Stimulated activated CD8-positive, alpha-beta memory T cell treated with anti-CD3 and anti-CD28 coated beads, Interleukin-2, amount 100 ng/mL, for 1 hour (primary cell): ENCODE results near the gene EFEMP1.

Source experiments
- DNase-seq, 2 donors: peaks; one replicate each; pipeline ENCODE4 v3.0.0-alpha.2; 2020; ENCODE audit warnings: low read depth in 2 of 2

Gene EFEMP1

DNA sequence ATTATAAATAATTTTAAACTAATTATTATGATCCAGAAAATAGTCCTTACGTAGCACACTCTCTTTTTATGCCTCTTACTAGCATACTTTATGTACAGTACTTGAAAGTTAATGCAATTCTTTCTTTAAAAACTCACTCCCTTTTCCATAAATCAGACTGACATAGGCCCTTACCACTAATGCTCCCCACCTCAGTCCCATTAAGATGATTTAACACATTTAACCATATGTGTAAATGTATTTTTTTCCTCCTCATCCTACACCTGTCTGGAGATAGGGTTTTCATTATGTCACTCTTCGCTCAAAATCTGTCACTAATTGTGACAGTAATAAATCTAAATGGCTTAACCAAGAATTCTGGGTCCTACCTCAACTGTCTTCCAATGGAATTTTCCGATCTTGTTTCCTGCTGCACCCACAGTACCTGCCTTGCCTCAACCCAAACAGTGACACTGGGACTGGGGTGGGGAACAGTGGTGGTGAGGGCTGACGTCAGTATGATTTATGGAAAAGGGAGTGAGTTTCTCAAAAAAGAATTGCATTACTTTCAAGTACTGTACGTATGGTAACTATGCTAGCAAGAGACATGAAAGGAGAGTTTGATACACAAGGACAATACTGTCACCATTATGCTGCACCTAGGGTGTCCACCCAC is 25.1 kb downstream of the EFEMP1 start:
- no peak for DNase-seq

GRCh38 chr2:55896633-55897032 is 26.9 kb downstream of the EFEMP1 start:
- DNase-seq, result no peak

- no peak for DNase-seq
Observed at GRCh38 chr2:55894720-55895119, 28.9 kb downstream of the EFEMP1 start.

- no peak for DNase-seq
Observed at GRCh38 chr2:55891671-55892094, 31.9 kb downstream of the EFEMP1 start.

- no peak for DNase-seq
Observed at GRCh38 chr2:55888936-55889335, 34.6 kb downstream of the EFEMP1 start.

DNA sequence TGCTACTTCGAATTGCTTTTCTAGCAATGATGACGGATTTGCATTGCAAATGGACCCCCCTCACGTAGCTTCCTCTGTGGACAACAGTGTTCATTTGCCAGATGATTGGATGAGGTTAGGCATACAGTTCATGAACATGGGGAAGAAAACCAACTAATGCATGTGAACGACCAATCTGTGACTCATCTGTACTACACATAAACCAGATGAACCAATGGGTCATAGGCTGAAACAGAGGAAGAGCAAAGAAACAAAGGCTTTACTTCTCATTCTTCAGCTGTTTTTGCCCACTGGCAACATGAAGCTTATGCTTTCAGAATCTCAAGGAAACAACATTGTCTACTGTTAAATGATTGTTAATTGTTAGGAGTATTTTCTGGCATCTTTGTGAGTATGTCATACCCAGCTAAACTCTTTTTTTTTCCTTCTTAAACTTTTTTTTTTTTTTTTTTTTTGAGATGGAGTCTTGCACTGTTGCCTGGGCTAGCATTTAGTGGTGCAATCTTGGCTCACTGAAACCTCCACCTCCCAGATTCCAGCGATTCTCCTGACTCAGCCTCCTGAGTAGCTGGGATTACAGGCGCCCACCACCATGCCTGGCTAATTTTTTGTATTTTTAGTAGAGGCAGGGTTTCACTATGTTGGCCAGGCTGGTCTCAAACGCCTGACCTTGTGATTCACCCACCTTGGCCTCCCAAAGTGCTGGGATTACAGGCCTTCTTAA is 35.5 kb downstream of the EFEMP1 start:
- DNase-seq, result no peak

DNA sequence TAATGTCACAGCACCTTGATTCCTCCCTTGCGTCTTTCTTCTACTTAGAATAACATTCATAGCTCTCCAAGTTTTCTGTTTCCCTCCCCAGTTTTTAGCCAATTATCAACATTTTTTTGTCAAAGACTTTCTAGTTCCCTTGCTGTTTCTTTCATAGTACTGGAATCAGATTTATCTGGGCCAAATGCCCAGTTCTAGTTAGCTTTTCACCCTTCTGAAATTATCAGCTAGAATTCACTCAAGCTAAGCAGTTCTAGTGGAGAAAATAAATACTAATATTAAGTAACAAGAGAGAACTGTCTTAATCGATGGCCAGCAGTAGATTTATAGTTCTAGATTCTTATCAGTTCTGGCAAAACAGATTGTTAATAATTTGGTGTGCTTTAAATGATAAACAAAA is 36.2 kb downstream of the EFEMP1 start:
- DNase-seq, result no peak

- DNase-seq, result no peak
Observed at GRCh38 chr2:55885944-55886281, 37.7 kb downstream of the EFEMP1 start.

DNA sequence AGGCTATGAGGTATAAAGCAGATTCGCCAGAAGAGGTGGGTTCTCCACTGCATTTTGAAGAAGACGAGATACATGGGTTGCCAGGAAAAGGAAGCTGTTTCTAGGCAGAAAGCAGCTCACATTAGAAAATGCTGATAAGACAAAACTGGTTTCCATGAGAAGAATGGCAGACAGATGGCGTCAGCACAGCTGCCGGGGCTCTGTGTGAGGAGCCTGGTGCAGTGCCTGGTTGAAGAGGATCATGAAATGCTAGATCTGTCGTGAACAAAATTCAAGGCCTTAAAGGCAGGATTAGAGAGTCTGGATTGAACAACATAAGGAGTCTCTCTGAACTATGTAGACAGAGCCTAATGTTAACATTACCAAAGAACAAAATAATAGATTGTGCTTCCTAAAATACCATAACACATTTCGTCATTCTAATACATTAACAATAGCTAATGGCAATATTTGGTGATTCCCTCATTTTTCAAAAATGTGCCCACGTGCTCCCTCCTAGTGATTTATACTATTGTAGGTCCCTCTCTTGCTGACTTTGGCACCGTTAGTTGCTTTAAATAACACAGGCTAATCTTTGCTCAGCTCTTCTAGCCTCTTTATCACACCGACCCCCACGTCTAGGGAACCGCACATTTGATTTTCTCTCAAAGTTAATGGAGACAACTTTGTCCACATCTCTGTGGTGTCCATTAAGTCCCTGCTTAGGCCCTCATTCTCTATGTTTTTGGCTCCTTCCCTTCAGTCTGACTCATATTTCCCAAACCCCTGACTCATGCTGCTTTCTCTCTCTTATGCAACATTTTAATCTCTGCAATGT is 38.2 kb downstream of the EFEMP1 start:
- no peak for DNase-seq

DNA sequence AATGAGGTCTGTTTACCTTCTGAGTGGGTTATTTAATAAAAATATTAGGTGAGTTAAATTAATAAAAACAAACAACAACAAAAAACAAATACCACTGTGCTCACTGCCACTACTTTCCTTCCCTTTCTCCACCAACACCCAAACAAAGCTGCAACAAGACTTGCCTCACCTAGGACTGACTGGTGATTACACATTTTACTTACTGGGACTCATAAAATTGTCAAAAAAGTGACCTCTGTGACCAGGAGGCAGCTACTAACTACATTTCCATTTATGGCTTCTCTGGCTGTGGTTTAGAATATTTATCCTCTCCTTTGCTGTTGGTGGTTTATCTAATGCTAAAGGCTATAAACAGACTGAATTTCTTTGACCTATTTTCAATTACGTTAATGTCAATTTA is 39.8 kb downstream of the EFEMP1 start:
- no peak for DNase-seq

GRCh38 chr2:55883357-55883756 is 40.2 kb downstream of the EFEMP1 start:
- no peak for DNase-seq

DNA sequence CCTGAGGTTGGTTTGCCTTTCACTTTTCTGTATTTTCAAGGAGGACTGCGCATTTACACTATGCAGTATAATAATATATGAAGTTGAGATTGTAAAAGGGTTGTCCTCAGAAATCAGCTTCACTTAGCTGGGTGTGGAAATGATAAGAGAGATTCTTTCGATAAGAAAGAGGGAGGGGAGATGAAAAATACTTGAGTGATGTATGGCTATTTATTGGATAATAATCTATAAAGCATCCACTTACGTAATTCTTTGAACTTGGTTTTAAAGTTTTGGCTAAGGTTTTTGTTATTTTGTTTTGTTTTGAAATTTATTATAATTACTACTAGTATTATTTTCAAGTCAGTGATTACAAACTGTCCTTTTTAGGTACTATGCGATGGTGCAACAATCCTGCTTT is 40.6 kb downstream of the EFEMP1 start:
- DNase-seq, result no peak

DNA sequence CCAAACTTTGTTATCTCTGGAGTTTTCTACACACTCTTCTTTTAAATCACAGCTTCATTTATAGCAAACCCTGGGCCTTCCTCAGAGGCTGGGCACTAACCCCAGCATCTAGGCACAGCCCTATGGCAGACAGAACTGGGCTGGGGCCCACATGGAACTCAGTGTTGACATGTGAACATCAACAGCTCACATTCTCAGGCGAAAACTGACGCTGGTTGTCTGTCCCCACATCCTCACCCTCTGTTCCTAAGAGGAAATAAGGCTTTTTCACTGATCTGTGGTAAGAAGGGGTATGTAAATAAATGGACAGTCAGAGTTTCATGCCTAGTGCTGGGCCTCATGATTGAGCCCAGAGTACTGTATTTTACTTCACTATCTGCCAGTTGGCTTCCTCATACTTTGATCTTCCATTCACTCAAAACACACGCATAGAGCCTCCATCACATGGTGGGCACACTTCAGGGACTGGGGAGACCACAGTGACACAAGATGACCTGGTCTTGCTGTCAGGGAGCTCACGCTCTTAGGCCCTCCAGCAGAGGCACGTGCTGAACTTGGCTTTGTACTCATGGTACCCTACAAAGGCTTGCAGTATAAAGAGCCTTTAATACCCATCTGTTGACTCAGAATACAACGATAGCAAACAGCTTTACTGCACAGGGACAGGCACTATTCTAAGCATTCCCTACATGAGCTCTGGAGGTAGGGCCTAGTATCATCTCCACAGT is 43.0 kb downstream of the EFEMP1 start:
- no peak for DNase-seq

DNA sequence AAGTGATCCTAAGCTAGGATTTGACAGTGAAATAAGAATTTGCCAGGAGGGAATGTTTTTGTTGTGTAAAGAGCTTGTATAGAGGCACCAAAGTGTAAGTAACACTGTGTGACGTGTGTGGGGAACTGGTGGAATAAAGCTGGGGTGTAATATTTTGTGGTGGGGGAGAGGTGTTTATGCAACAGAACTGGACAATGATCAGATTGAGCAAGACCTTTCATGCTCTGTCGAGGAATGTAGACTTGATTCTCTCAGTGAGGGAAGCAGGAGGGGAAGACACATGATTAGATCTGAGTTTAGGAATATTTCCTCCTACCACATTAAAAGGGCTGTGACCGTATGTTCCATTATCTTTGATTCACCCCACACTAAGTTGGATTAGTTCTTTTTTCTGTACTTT is 43.6 kb downstream of the EFEMP1 start:
- no peak for DNase-seq

DNA sequence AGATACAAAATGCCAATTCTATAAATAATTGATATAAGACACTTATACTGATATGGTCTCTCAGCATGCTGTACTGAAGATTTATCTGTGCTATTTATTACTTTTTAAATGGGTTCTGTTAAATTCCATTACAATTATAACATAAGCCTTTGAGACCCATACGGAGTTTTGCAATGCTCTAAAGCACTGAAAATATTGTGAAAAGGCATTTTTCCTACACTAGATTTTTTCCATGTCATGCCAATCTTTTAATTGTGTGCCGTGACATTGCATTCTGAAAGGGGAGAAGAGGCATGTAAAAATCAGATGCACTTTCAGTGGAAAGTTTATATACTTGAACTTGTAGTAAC is 46.5 kb downstream of the EFEMP1 start:
- DNase-seq, result no peak

DNA sequence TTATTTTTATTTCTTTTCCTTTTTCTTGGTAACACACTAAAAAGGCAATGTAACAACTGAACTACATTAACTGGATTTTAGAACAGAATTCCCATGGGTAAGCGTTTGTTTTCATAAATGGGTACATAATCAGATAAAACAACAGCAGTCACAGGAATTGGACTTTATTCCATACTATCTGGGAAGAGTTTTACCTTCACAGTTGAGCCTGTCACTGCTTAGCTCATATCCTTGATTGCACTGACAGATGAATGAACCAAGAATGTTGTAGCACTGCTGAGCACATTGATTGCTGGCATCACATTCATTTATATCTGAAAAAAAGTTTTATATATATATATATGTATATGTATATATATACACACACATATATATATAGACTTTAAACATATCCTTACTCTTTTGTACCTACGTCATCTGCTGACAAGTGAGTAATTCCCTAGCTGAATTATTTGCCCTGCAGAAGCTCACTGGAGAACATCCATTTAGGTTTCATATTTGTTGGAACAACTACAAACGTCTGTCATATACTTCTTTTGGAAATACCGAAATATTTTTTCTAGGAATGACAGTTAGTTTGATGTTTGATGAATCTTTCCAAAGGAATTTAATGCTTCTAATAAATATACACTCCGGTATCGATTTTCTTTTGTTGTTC is 47.0 kb downstream of the EFEMP1 start:
- DNase-seq, result no peak

GRCh38 chr2:55875434-55876135 is 48.0 kb downstream of the EFEMP1 start:
- no peak for DNase-seq

DNA sequence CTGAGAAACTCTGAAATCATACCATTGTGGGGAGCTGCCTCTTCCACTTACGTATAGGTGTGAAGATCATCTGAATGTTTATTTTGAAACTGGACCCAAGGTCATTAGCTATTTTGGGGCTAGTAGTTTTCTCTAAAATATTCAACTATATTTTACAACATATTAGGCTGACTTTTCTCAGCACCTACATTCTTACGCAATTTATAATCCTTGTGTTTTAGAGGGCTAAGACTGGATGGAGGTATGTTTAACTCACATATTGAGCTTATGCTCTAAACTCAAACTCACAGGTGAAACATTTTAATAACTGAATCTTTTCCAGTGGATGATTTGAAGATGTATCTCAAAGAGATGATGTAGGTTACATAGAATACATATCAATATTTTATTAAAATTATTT is 49.2 kb downstream of the EFEMP1 start:
- DNase-seq, result no peak

- no peak for DNase-seq
Observed at GRCh38 chr2:55871637-55872036, 51.9 kb downstream of the EFEMP1 start.

DNA sequence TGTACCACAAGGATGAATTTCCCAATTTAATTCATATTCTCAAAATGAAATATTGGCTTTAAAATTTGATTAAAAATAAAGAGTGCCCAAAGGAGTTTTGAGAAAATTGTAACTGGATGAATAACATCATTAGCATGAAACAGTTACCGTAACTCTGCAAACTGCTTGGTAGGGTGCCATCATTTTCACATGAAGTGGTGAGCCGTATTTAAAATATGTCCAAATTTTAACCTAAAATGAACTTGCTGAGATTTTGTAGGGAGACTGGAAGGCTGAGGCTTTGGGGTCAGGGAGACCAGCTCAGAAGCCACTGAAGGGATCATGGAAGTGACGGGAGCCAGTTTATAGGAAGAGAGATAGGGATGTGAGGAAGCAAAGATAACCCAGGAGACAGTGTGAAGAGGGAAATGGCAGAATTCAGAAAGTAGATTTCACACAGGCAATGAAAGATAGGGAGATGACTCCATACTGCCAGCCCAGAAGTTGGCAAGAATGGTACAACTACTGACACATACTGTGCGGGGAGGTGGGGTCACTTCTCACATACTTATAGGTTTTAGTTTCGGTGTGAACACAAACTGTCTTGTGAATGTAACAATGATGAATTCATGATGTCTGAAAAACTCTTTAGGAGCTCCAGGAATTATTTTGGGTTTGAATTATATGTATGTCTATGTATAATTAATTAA is 53.8 kb downstream of the EFEMP1 start:
- no peak for DNase-seq
